Stimulated activated CD8-positive, alpha-beta memory T cell treated with anti-CD3 and anti-CD28 coated beads, Interleukin-7, amount 100 ng/mL, for 4 hours (primary cell): ENCODE measurements around the gene ZNF799.
"Not testable (repeated sequence)": the region's sequence is repeated elsewhere in the genome, so short reads cannot be mapped to it uniquely, and the experiment has no call there.

Experiments
- DNase-seq, 2 donors: peaks; one replicate each; pipeline ENCODE4 v3.0.0-alpha.2; 2020; ENCODE audit warnings: low read depth in 2 of 2

The ZNF799 gene

GRCh38 chr19:12400633-12401502 lies at the start of gene ZNF799:
TSS of gene ZNF799 (minus strand) at chr19:12401271. CDS start at chr19:12401070, 201 bp downstream.
- peak; percentile 68 to 77 for DNase-seq

DNA sequence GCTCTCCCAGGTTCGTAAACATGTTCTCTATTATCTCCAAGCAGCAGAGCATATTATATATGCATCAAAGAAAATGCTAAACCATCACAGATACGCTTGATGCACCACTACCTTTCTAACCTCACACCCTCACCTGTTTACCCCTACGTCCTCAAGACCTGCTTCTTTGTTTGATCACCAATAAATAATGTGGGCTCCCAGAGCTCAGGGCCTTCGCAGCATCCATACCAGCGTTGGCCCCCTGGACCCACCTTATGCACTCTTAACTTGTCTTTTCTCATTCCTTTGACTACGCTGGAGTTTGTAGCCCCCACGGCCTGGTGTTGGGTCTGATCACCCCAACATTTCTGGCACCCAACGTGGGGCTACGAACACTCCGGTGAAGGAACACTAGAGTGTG lies 49.8 kb upstream of the ZNF799 start:
- DNase-seq: no peak

GRCh38 chr19:12448808-12449207 lies 47.7 kb upstream of the ZNF799 start:
- DNase-seq: no peak

DNA sequence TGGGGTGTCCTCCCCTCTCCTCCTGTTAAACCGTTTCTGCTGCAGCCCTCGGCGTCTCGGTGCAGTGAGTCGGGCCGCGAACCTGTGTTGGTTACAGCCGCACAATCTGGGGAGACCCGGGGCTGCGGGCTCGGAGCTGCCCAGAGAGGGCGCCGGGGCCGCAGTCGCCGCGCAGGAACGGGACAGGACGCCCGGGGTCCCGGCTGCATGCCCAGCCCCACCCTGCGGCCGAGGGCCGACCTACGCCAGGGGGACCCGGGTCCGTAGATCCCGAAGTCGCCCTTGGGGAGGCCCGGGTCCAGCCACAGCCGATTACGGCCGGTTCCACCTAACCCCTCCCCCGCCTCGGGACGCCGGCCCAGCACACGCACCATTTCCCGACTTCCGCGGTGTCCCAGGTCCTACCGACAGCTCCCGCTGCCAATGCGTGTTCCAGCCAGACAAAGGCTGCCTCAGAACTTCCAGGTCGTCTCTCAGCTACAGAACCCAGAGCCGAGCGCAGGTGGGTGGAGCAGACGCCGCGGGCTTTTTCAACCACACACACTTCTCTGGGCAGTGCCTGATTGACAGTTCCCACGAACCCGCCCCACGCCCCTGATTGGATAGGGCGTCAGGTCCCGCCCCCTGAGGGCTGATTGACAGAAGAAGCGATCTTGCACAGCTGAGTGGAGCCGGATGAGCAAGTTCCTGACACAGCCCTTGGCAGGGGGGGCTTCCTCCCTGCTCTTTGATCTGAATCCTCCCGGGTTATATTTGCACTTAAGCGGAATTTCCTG lies 39.7 kb upstream of the ZNF799 start, which contains the start of gene ZNF443:
TSS of gene ZNF443 (minus strand) at position 481 of the 776 bp plus-strand sequence. CDS start at position 374, 107 bp downstream.
- DNase-seq: peak; percentile 96 to 99

DNA sequence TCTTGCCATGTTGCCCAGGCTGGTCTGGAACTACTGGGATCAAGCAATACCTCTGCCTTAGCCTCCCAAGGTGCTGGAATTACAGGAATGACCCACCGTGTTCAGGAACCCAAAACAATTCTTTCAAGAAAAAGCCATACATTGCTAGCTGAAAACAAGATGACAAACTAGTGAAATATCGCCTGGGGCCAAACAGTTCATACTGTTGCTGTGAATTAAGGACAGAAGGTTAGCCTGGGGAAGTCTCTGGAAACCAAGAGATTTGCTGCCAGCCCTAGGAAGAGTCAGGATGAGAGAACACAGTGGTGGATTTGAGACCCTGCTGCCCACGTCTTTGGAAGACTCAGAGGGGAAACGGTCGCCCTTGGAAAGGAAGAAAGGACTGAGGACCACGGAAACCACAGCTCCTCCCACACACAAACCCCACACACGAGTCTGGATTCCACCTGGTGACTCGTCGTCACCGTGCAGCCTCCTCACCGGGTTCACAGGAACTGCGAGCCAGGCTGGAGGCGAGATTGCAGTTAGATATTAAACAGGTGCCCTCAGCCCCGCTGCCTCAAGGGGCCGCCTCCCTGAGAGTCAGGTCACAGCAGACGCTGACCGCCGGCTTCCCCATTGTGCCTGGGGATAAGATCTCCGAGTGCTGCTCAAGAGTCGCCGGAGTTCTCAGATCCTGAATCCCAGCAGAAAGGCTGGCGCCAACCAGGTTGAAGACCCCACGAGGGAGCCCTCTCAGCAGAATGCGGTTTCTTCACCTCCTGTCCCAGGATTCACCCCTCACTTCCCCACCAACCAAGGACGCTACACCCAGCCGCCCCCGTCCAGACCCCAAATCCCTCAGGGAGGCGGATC lies 38.8 kb upstream of the ZNF799 start:
- DNase-seq: peak; percentile 54 to 56

- DNase-seq: not testable (repeated sequence)
These were observed 29.7 kb upstream of the ZNF799 start for GRCh38 chr19:12430726-12431299.

DNA sequence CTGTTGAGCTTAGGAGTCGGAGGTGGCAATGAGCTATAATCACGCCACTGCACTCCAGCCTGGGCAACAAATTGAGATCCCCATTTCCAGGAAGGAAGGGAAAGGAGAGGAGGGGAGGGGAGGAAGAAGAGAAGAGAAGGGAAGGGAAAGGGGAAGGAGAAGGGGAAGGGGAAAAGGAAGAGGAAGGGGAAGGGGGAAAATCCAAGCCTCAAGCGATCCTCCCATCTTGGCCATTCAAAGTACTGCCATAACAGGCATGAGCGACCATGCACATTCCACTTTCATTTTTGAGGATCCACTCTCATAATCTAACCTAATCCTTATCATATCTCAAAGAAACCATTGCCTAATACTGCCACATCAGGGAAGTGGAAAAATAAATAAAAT lies 24.8 kb upstream of the ZNF799 start:
- no peak for DNase-seq

DNA sequence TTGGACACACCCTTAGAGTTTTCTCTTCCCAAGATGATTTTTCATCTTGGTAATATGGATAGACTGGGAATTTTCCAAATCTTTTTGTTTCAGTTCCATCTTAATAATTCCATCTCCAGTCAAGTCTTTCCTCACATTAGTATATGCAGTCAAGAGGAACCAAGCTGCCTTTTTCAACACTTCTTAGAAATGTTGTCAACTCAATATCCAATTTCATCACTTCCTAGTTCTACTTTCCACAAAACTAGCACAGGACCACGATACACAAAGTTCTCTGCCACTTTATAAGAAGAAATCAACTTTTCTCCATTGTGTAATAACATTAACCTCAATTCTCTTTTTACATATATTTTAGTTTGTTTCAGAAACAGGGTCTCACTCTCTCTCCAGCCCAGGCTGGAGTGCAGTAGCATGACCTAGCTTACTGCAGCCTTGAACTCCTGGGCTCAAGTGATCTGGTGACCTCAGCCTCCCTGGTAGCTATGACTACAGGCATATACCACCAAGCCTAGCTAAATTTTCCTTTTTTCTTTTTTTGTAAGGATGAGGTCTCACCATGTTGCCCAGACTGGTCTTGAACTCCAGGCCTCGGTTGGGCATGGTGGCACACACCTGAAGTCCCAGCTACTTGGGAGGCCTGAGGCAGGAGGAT lies 24.3 kb upstream of the ZNF799 start:
- no peak for DNase-seq

DNA sequence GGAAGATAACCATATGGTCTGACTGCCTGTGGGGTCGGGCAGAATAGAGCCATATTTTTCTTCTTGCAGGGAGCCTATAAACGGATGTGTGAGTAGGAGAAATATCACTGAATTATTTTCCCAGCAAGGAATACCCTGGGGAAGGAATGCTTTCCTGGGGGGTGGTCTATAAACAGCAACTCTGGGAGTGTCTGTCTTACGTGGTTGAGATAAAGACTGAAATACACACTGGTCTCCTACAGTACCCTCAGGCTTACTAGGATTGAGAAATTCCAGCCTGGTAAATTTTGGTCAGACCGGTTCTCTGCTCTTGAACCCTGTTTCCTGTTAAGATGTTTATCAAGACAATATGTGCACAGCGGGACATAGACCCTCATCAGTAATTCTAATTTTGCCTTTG lies 16.2 kb upstream of the ZNF799 start:
- DNase-seq: not testable (repeated sequence)

- no peak for DNase-seq
These were observed 10.8 kb upstream of the ZNF799 start for GRCh38 chr19:12411893-12412292.

DNA sequence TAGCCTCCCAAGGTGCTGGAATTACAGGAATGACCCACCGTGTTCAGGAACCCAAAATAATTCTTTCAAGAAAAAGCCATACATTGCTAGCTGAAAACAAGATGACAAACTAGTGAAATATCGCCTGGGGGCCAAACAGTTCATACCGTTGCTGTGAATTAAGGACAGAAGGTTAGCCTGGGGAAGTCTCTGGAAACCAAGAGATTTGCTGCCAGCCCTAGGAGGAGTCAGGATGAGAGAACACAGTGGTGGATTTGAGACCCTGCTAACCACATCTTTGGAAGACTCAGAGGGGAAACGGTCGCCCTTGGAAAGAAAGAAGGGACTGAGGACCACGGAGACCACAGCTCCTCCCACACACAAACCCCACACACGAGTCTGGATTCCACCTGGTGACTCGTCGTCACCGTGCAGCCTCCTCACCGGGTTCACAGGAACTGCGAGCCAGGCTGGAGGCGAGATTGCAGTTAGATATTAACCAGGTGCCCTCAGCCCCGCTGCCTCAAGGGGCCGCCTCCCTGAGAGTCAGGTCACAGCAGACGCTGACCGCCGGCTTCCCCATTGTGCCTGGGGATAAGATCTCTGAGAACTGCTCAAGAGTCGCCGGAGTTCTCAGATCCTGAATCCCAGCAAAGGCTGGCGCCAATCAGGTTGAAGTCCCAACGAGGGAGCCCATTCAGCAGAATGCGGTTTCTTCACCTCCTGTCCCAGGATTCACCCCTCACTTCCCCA lies 1.0 kb downstream of the ZNF799 start:
- peak; percentile 15 to 27 for DNase-seq

DNA sequence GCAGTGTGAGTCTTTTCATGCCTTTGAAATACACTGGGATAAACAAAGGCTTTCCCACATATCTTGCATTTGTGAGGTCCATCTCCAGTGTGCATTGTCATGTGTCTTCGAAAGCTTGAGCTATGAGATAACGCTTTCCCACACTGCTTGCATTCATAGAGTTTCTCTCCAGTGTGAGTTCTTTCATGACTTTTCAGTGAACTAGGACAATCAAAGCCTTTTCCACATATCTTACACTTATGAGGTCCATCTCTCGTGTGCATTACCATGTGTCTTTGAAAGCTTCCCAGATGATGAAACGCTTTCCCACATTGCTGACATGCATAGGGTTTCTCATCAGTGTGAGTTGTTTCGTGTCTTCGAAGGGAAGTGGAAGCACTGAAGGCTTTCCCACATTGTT lies 9.9 kb downstream of the ZNF799 start:
- DNase-seq: not testable (repeated sequence)

DNA sequence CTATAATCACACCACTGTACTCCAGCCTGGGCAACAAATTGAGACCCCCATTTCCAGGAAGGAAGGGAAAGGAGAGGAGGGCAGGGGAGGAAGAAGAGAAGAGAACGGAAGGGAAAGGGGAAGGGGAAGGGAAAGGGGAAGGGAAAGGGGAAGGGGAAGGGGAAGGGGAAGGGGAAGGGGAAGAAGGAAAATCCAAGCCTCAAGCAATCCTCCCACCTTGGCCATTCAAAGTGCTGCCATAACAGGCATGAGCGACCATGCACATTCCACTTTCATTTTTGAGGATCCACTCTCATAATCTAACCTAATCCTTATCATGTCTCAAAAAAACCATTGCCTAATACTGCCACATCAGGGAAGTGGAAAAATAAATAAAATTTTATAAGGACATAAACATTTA lies 14.7 kb downstream of the ZNF799 start:
- not testable (repeated sequence) for DNase-seq

DNA sequence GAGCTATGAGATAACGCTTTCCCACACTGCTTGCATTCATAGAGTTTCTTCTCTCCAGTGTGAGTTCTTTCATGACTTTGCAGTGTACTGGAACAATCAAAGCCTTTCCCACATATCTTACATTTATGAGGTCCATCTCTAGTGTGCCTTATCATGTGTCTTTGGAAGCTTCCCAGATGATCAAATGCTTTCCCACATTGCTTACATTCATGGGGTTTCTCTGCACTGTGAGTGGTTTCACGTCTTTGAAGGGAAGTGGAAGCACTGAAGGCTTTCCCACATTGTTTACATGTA lies 20.7 kb downstream of the ZNF799 start:
- DNase-seq: no peak

DNA sequence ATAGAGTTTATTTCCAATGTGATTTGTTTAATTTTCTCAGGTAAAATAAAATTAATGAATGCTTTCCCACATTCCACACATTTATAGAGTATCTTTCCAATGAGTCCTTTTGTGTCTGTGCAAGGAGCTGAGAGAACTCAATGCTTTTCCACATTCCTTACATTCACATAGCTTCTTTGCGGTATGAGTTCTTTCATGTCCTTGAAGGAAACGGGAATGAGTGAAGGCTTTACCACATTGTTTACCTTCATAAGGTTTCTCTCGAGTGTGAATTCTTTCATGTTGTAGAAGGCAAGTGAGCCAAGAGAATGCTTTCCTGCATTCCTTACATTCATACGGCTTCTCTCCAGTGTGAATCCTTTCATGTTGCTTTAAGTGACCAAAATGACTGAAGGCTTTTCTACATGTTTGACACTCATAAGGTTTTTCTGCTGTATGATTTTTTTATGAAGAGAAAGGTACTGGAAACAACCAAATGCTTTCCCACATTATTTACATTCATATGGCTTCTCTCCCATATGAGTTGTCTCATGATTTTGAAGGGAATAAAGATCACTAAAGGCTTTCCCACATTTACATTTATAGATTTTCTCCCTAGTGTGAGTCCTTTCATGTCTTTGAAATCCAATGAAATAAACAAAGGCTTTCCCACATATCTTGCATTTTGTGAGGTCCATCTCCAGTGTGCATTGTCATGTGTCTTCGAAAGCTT lies 21.2 kb downstream of the ZNF799 start:
- no peak for DNase-seq

DNA sequence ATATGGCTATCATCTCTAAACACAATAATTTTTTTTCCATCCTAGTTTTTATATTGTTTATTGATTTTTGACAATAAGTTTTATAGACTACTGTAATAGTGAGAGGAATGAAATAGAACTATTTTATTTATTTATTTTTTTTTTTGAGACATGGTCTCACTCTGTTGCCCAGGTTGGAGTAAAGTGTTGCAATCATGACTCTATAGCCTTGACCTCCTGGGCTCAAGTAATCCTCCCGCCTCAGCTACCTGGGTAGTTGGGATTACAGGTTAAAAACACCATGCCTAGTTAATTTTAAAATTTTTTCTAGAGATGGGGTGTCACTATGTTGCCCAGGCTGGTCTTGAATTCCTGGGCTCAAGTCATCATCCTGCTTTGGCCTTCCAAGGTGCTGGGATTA lies 27.0 kb downstream of the ZNF799 start:
- DNase-seq: no peak

DNA sequence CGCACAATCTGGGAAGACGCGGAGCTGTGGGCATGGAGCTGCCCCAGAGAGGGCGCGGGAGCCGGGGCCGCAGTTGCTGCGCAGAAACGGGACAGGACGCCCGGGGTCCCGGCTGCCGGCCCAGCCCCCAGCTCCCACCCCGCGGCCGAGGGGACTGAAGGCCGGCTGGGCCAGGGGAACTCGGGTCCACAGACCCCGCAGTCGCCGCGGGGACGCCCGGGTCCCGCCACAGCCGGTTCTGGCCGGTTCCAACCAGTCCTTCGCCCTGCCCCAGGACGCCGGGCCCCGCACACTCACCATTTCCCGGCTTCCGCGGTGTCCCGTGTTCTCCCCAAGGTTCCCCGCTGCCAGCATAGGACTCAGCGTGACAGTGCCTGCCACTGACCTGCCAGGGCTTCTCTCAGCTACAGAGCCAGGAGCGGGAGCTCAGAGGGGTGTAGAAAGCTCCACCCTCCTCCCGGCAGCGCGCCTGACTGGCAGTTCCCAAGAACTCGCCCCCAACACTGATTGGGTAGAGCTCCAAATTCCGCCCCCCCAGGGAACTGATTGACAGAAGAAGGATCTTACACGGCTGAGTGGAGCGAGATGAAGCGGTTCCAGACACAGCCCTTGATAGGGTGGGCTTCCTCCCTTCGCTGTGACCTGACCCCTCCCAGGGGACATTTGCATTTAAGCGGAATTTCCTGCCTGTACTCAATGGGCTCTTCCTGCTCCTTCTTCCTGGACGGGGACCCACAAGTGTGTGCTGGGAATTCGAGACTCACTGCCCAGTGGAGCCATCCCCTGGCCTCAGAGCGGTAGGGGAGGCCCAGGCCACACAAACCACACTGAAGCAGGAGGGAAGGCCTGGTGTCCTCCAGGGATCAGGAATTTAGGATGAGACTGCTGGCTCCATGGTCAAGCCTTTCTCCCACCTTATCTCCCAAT lies 35.6 kb downstream of the ZNF799 start, which contains the start of gene ZNF442:
TSS of gene ZNF442 (minus strand) at position 448 of the 927 bp plus-strand sequence. CDS start 2,052 bp downstream, outside the sequence.
- peak; percentile 78 to 83 for DNase-seq
